ENCODE results near the gene ASAP3. TPM values are rescaled to one million over a fixed set of nuclear protein-coding genes. Genes with fewer than 3 reads are reported as not detected.

The ASAP3 gene
- total and polyA plus RNA-seq, 2 of the 13 experiments (the other 11 are each of a cell fraction or from before 2014, with no cell fraction given), result 32.6 to 37.0 TPM

DNA sequence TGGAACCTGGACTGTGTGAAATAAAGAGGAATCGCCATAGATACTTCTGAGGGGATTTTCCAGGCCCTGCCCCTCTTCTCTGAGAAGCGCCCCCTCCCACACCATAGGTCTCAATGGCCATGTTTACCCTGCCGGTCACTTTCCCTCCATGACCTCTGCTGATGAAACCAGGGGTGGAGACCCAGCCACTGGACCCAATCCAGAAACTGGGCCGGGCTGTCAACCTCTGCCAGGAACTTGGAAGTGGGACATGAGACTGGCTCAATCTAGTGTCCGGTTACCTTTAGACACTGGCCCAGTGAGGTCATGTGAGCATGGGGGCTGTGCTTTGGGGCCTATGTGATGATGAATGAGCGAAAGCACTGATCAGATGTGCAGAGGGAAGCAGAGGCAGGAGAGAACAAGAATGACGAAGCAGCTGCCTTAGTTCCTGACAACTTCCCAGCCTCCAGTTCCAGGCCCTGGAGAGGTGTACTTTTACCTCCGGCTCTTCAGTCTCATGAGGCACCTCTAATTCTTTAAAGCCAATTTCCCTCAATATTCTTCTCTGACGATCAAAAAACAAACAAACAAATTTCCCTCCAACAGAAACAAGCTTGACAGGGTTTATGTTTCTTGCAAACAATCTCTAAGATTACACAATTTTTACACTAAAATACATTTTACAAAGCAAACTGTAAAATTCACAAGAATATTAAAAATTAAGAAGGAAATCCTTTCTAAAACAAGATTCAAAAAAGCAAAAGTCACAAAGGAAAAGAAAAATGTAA, 4.9 kb downstream of the ASAP3 start (continued):
- TF ChIP-seq, protein P1, sequence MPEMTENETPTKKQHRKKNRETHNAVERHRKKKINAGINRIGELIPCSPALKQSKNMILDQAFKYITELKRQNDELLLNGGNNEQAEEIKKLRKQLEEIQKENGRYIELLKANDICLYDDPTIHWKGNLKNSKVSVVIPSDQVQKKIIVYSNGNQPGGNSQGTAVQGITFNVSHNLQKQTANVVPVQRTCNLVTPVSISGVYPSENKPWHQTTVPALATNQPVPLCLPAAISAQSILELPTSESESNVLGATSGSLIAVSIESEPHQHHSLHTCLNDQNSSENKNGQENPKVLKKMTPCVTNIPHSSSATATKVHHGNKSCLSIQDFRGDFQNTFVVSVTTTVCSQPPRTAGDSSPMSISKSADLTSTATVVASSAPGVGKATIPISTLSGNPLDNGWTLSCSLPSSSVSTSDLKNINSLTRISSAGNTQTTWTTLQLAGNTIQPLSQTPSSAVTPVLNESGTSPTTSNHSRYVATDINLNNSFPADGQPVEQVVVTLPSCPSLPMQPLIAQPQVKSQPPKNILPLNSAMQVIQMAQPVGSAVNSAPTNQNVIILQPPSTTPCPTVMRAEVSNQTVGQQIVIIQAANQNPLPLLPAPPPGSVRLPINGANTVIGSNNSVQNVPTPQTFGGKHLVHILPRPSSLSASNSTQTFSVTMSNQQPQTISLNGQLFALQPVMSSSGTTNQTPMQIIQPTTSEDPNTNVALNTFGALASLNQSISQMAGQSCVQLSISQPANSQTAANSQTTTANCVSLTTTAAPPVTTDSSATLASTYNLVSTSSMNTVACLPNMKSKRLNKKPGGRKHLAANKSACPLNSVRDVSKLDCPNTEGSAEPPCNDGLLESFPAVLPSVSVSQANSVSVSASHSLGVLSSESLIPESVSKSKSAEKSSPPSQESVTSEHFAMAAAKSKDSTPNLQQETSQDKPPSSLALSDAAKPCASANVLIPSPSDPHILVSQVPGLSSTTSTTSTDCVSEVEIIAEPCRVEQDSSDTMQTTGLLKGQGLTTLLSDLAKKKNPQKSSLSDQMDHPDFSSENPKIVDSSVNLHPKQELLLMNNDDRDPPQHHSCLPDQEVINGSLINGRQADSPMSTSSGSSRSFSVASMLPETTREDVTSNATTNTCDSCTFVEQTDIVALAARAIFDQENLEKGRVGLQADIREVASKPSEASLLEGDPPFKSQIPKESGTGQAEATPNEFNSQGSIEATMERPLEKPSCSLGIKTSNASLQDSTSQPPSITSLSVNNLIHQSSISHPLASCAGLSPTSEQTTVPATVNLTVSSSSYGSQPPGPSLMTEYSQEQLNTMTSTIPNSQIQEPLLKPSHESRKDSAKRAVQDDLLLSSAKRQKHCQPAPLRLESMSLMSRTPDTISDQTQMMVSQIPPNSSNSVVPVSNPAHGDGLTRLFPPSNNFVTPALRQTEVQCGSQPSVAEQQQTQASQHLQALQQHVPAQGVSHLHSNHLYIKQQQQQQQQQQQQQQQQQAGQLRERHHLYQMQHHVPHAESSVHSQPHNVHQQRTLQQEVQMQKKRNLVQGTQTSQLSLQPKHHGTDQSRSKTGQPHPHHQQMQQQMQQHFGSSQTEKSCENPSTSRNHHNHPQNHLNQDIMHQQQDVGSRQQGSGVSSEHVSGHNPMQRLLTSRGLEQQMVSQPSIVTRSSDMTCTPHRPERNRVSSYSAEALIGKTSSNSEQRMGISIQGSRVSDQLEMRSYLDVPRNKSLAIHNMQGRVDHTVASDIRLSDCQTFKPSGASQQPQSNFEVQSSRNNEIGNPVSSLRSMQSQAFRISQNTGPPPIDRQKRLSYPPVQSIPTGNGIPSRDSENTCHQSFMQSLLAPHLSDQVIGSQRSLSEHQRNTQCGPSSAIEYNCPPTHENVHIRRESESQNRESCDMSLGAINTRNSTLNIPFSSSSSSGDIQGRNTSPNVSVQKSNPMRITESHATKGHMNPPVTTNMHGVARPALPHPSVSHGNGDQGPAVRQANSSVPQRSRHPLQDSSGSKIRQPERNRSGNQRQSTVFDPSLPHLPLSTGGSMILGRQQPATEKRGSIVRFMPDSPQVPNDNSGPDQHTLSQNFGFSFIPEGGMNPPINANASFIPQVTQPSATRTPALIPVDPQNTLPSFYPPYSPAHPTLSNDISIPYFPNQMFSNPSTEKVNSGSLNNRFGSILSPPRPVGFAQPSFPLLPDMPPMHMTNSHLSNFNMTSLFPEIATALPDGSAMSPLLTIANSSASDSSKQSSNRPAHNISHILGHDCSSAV (CRISPR knock-in tag; IDR thresholded peaks at IDR 0.05; ENCODE audit: borderline replicate concordance), result no peak
- peak; percentile 23; the same call in 1 of the 2 replicates for TF ChIP-seq ZNF652 (CRISPR knock-in tag; IDR thresholded peaks at IDR 0.05; ENCODE audit: borderline replicate concordance, low read depth)
- TF ChIP-seq YY1 (IDR thresholded peaks at IDR 0.05; ENCODE audit: insufficient read depth, insufficient replicate concordance, low read depth, low read length), result peak; percentile 65
- TF ChIP-seq, protein P2, sequence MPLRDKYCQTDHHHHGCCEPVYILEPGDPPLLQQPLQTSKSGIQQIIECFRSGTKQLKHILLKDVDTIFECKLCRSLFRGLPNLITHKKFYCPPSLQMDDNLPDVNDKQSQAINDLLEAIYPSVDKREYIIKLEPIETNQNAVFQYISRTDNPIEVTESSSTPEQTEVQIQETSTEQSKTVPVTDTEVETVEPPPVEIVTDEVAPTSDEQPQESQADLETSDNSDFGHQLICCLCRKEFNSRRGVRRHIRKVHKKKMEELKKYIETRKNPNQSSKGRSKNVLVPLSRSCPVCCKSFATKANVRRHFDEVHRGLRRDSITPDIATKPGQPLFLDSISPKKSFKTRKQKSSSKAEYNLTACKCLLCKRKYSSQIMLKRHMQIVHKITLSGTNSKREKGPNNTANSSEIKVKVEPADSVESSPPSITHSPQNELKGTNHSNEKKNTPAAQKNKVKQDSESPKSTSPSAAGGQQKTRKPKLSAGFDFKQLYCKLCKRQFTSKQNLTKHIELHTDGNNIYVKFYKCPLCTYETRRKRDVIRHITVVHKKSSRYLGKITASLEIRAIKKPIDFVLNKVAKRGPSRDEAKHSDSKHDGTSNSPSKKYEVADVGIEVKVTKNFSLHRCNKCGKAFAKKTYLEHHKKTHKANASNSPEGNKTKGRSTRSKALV (CRISPR knock-in tag; IDR thresholded peaks at IDR 0.05), result no peak
- TF ChIP-seq, protein P3, sequence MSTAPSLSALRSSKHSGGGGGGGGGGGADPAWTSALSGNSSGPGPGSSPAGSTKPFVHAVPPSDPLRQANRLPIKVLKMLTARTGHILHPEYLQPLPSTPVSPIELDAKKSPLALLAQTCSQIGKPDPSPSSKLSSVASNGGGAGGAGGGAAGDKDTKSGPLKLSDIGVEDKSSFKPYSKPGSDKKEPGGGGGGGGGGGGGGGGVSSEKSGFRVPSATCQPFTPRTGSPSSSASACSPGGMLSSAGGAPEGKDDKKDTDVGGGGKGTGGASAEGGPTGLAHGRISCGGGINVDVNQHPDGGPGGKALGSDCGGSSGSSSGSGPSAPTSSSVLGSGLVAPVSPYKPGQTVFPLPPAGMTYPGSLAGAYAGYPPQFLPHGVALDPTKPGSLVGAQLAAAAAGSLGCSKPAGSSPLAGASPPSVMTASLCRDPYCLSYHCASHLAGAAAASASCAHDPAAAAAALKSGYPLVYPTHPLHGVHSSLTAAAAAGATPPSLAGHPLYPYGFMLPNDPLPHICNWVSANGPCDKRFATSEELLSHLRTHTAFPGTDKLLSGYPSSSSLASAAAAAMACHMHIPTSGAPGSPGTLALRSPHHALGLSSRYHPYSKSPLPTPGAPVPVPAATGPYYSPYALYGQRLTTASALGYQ (CRISPR knock-in tag; IDR thresholded peaks at IDR 0.05), result peak; percentile 56; the same call in 1 of the 2 replicates
- TF ChIP-seq ZNF263 (CRISPR knock-in tag; IDR thresholded peaks at IDR 0.05), result no peak
- no peak for TF ChIP-seq HNRNPLL (IDR thresholded peaks at IDR 0.05; ENCODE audit: low read depth, low read length, poor library complexity, severe bottlenecking)
- no peak for TF ChIP-seq ZNF709 (CRISPR knock-in tag; IDR thresholded peaks at IDR 0.05)
- no peak for TF ChIP-seq ZNF775 (CRISPR knock-in tag; IDR thresholded peaks at IDR 0.05; ENCODE audit: borderline replicate concordance)
- peak; percentile 25; the same call in 1 of the 2 replicates for TF ChIP-seq NCOR1 (IDR thresholded peaks at IDR 0.05; ENCODE audit: borderline replicate concordance, low read length)
- 0 out of 2 replicates have a peak, but pooled peaks have one; percentile 46 for TF ChIP-seq MAZ (IDR thresholded peaks at IDR 0.05; ENCODE audit: borderline replicate concordance, low read depth, low read length)
- peak; percentile 79; the same call in 1 of the 2 replicates for TF ChIP-seq MAZ (CRISPR knock-in tag; IDR thresholded peaks at IDR 0.05; ENCODE audit: low read depth)
- TF ChIP-seq RFXAP (CRISPR knock-in tag; IDR thresholded peaks at IDR 0.05; ENCODE audit: borderline replicate concordance), result no peak; the same call in 1 of the 2 replicates
- TF ChIP-seq ZNF34 (CRISPR knock-in tag; IDR thresholded peaks at IDR 0.05; ENCODE audit: borderline replicate concordance), result no peak
- no peak for TF ChIP-seq JUNB (CRISPR knock-in tag; IDR thresholded peaks at IDR 0.05; ENCODE audit: borderline replicate concordance)

All from HepG2 (cell line).